OCI-LY3 (cell line): Measurements from ENCODE around the gene CHST11.

Experiments used
- CTCF ChIP-seq: fragments of 200-600, 300-600 bp; sonication (generic); IDR thresholded peaks from 2 replicates; pipeline ENCODE4 v1.5.1; 2014; ENCODE audit warnings: antibody characterized with exemption, low read length, low read depth
- EZH2phosphoT487 ChIP-seq: fragments of 200-600 bp; shearing (Covaris generic); IDR thresholded peaks from 2 replicates; pipeline ENCODE4 v1.6.1; 2018; ENCODE audit warnings: antibody characterized with exemption, mixed run types, low read depth

GRCh38 chr12:104630230-104630670 lies 173.5 kb downstream of the CHST11 start:
- TF ChIP-seq CTCF: no peak
- no peak for TF ChIP-seq EZH2phosphoT487
